Posterior cingulate gyrus (tissue), 11 donors: ENCODE data around the gene RBM17.
A peak's percentile ranks its signal among the peaks of the same experiment; 100 is the strongest.
"Not testable (repeated sequence)": the region's sequence is repeated elsewhere in the genome, so short reads cannot be mapped to it uniquely, and the experiment has no call there.

ENCODE experiments used
- DNase-seq, 10 donors: peaks; one replicate each; pipeline versions ENCODE4 v3.0.0 to v3.0.0-alpha.2; 2020 to 2021; ENCODE audit warnings: mixed read lengths in 3 of 10
- intact Hi-C: fragments of 100-400 bp; cut with DNase I; formaldehyde crosslinking; loops from one replicate; pipeline ENCODE4 v1.15.1; 2023

The RBM17 gene, protein sequence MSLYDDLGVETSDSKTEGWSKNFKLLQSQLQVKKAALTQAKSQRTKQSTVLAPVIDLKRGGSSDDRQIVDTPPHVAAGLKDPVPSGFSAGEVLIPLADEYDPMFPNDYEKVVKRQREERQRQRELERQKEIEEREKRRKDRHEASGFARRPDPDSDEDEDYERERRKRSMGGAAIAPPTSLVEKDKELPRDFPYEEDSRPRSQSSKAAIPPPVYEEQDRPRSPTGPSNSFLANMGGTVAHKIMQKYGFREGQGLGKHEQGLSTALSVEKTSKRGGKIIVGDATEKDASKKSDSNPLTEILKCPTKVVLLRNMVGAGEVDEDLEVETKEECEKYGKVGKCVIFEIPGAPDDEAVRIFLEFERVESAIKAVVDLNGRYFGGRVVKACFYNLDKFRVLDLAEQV

DNA sequence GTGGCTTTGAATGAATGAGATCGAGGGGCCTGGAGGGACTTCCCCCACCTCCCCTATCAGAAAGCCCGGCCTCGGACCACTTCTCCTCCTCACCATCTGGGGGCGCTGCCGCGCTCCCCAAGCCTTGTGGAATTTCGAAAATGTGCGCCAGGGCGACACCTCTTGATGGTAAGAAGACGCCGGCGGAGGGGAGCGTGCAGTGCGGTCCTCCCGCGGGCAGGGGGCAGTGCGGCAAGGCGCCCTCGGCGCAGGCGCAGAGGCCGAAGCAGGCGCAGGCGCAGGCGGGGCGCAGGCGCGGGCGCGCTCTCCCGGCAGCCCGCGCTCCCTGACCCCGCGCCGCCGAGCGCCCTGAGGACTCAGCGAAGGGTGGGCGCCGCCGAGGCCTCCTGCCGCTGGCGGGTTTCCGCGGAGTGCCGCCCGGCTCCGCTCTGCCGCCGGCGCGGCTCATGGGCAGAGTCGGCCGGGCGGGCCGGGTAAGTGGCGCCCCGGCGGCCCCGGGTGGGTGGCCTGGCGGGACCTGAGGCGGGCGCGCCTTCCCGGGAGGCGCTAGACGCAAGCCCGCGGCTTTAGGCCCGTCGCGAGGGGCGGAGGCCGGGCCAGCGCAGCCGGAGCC lies at the start of gene RBM17:
RBM17 (plus strand) TSS at position 314 of the 613 bp plus-strand sequence. CDS start 8,032 bp downstream, outside the sequence.
- intact Hi-C loops = loop anchor here (1.0 to 5.0 kb wide), 3 partner anchors 75 to 313 kb away; no protein-coding TSS in a partner anchor
- DNase-seq = peak; percentile 85 to 99 (median 90)

DNA sequence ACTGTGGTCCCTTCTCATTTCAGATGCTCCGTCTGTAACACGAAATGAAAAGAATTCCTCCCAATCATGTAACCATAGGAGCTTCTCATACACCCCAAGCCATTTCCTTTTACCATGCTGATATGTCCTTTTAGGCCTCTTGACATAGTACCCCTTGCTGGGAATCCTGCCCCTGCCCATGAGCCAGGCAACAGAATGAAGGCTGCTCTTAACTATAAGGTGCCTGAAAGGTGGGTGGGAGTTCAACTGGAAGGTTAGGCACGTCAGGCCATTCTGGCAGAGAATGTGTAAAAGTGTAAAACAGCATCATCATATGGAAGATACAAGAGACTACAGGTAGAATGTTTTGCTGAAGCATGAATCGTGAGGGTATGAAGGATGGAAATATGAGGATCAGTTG lies 49.1 kb upstream of the RBM17 start:
- intact Hi-C loops = no loop called here
- DNase-seq = peak in 1 of 10 donors; percentile 21

DNA sequence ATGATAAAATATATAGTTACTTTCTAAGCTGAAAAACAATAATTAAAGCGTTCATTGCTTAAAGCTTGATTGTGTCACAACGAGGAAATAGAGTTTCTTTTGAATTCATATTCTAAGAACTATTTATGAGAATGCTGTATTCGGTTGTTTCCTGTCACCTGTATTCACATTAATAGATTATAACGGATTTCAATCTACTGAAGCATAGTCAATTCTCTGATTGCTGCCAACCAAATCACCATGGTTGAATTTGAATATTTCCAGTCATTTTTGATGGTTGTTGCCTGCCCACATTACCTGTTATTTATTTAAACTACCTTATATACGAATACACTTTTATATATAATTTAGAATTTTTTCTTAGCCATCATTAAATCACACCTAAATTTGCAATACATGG lies 48.6 kb upstream of the RBM17 start:
- intact Hi-C loops = no loop called here
- no peak for DNase-seq

DNA sequence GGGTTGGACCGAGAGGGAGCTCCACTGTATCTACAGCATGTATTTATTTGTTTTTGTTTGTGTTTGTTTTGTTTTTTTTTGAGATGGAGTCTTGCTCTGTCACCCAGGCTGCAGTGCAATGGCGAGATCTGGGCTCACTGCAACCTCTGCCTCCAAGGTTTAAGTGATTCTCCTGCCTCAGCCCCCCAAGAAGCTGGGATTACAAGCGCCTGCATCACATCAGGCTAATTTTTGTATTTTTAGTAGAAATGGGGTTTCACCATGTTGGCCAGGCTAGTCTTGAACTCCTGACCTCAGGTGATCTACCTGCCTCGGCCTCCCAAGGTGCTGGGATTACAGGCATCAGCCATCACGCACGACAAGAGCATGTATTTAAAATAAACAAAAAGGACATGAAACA lies 45.5 kb upstream of the RBM17 start:
- intact Hi-C loops, DNase-seq: not testable (repeated sequence)

DNA sequence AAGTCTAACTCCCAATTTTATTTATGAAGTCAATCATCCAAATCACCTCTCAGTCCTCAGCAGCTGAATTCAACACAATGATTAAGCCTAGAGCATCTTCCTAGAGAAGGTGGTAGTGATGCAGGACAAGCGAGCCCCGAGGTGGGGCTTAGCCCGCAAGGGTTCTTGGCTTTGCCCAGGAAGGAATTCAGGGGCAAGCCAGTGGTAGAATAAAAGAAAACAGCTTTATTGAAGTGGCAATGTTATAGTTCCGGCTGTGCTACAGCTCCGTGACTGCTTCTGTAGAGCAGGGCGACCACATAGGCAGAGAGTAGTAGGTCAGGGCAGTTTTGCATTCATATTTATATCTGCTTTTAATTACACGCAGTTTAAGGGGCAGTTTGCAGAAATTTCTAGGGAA lies 44.8 kb upstream of the RBM17 start:
- intact Hi-C loops = no loop called here
- no peak for DNase-seq

DNA sequence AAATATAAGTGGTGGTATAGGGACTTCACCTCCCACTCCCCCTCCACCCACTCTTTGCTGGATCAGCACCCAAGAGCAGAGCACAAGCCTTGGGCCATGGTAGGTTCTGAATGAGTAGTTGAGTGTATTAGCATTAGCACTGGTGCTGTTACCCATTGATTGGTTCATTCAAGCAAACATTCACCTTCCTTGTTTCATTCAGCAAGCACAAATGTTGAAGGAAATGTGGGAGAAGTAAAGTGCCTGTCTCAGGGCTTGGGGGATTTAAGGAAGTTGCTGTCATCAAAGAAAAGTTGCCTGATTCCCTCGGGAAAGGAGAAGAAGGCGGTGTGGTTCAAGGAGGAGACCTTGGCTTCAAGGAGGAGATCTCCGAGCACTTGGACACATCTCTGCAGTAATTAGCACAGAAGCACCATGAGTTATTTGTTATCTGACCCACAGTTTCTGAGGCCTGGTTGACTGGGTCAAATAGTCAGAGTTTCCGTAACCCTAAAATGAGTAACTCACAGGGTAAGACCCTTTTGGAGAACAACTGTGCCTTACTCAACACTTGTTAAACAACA lies 44.0 kb upstream of the RBM17 start:
- intact Hi-C loops = no loop called here
- no peak for DNase-seq

DNA sequence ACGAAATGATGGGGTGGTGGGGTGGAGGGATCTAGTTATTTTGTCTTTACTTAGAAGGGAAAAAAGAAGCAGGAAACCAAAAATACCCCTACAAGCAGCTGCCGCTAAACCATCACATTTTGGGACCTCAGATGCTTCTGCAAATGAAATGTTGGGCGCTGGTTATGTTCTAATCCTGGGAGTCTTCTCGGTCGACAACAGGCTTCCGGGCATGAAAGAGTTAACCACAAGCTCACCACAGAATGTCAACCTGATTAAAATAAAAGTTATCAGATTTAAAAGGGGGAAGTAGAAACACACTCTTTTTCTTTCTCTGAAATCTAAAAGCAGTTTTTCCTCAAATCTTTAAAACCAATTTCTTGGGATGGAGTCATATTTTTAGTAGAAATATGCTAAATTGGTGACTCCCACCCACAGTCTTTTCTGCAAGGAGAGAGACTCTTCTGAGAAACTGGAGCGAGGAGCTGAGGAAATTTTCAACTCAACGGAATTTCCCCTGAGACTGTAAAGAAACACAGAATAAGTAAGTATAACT lies 43.5 kb upstream of the RBM17 start:
- intact Hi-C loops = no loop called here
- no peak for DNase-seq

DNA sequence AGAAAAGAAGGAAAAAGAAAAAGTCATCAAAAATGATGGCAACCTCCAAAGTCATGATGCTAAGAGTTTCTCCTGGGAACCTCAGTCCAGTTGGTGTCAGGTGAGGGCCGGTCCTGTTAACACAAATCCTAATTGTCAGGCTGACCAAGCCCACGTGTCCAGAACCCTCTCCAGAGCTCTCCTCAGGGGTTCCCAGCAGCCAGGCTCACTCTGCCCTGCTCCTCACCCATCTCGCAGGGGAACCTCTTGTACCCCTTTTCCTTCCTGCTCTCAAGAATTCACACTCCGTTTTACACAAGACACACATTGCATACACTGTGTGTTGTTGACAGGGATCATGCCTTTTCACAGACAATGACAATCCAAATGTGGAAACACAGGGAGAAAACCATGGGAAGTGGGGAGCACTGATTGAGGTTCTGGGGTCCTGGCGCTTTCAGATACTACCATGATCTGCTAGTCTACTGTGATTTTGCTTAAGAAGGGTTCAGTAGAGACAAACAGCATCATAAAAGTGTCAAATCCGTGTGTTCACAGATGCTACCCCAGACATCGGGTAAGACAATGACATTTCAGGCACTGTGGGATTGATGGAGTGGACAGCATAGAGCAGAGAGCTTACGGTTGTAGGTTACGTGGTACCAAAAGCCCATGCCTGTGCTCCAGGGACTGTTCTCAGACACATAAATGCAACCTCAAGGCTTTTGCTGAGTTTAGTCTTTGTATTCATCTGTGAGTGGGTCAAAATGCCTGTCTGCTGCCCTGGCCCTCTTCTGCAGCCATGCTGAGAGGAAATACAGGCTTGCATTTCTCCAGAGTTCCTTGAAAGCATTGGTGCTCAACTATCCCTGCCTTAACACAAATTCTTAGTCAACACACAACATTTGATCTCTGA lies 42.7 kb upstream of the RBM17 start:
- intact Hi-C loops = no loop called here
- no peak for DNase-seq

DNA sequence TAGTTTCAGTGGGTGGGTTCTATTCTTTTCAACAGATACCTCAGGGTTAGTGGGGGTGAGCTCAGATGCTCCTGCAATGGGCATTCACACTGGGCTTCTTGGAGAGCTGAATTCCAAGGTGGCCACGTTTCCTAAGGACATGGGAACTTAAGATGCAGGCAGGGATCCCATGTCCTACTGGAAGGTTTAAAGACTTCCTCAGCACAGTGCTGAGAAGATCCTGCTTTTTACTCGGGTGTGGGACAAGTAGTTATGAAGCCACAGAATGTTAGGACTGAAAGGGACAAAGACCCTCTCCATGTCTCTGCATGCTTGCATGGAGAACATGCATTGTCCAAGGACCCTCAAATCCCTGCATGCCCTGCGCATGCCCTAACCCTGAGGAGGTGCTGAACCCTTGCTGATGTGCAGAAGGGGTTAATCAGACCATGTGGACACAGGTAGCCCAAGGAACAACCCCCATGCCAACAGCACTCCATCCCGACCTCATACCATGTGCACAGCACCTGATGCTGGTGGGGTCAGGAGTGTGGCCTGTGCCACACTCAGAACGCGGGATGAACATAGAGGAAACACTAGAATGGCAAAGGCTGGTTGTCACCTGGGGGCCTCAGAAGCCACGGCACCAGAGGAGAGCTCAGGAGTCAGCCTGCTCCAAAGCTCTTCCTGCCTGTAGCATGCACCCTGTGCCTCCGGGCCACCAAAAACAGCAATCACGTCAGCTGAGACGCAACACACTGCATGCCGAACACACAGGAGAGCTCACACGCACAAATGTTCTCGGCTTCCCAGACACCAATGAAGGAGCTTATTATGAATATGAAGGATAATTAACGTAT lies 41.8 kb upstream of the RBM17 start:
- intact Hi-C loops = no loop called here
- no peak for DNase-seq

DNA sequence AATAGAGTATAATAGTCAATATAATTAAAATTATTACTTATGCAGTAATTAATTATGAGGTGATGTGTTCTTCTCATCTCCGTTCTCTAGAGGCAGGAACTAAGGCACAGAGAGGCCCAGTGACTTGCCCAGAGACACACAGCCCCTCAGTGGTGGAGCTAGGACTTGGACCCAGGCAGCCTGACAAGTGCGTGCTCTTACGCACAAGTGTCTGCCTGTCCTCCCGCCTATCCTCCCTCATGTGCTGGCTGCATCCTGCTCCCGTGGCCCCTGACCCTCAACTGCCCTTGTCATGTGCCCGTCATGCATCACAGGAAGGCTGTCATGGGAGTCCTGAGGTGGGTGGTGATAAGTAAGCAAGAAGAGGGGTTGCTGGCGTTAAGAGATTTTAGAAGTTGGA lies 41.0 kb upstream of the RBM17 start:
- no peak for DNase-seq
- intact Hi-C loops = no loop called here

DNA sequence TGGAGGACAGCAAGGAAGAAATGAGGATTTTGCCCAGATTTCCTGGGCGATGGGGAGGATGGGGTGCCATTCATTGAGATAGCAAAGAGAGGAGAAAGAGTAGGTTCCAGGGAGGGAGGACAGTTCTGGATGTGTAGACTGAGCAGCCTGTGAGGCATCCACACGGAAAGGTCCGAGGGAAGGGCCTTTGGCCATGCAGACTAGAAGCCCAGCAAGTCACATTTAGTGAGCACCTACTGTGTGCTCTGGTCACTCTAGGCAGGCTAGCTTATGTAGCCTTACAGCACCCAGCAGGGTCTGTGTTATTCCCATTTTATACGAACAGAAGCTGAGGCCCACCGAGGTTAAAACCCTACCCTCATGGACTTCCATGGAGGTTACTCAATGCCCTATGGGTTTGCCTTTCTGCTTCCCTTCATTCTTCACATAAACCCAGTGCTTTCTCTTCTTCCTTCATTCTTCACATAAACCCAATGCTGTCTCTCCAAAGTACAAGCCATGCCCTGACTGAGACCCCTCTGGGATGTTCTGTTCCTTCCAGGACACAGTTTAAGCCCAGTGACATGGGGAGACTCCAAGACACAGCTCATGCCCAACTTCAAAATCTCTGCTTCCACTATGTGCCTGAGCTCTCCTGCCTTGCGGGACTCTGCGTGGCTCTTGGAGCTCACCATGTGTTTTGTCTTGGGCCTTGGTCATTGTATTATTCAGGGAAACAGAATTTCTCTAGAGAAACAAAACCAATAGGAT lies 40.4 kb upstream of the RBM17 start:
- DNase-seq = no peak
- intact Hi-C loops = no loop called here

DNA sequence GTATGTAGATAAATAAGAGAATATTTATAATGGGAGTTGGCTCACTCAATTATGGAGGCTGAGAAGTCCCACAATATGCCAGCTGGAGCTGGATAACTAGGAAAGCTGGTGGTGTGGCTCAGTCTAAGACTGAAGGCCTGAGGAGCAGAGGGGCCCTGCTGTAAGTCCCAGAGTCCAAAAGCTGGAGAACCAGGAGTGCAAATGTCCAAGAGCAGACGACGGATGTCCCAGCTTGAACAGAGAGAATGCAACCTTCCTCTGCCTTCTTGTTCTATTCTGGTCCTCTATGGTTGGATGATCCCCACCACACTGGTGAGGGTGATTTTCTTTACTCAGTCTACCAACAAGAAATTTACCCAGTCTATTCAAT lies 39.8 kb upstream of the RBM17 start:
- no peak for DNase-seq
- intact Hi-C loops = no loop called here

DNA sequence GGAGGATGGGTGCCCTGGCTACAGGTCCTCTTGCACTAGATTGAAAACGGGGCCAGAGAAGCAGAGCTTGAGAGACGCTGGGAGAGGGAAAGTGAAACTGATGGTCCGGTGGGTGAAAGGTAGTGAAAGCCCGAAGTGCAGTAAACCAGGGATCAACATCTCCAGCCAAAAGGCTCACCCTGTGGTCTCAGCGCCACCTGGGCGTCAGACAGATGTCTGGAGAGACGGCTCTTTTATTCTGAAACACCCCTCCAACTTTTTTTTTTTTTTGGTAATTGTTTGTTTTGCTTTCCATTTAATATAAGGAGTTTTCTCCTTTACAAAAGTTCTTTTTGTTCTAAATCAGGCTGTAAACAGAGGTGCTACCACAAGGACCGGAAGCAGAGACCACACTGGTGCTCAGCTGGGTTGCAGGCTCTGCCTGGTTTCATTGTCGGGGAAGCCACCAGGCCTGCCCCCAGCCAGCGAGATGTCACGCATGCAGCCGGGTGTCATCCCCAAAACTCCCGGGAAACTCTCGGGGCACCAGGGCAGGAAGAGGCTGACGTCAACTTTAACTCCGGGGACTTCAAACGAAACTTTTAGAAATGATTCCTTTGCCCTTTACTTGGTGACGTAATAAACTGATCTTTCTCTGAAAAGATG lies 37.9 kb upstream of the RBM17 start:
- DNase-seq = no peak
- intact Hi-C loops = no loop called here

DNA sequence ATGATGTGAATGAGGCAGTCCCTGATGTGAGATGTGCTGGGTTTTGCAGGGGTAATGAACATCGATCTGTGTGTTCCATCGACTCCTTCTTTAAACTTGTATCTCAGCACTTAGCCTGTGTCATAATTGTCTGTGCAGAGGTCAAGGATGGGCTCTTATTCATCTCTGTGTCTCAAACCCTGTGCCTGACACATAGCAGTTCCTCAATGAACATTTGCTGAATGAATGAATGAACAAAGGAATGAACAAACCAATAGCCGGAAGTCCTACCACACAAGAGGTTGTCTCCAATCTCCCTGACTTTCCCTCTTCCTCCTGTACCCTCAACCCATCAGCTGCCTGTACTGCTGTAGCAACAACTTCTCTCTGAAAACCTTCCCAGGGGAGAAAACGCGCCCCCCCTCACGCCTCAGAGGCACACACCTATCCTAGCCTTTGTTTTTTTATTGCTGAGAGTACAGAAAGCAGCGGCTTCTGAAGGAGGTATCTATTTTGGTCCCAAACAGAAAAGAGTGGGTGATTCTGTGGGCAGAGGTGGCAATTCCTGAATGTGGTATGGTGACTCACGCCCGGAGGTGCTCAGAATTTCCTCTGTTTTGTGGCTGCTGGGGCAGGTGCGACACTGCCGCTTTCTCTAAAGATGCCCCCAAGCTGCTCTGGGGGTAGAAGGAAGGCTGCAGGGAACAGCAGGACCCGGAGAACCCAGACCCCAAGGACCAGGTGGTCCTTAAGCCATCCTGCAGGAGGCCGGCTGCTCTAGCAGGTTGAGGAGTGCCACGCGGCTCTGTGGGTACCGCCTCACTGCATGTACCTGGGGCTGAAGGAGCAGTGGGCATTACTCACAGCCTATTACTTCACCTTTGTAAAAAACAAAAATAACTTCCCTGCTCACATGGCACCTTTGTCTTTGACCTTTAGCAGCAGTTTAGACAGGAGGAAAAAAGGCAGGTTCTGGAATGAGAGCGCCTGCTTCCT lies 36.3 kb upstream of the RBM17 start:
- DNase-seq = peak in 4 of 10 donors; percentile 21 to 86 (median 62)
- intact Hi-C loops = no loop called here

DNA sequence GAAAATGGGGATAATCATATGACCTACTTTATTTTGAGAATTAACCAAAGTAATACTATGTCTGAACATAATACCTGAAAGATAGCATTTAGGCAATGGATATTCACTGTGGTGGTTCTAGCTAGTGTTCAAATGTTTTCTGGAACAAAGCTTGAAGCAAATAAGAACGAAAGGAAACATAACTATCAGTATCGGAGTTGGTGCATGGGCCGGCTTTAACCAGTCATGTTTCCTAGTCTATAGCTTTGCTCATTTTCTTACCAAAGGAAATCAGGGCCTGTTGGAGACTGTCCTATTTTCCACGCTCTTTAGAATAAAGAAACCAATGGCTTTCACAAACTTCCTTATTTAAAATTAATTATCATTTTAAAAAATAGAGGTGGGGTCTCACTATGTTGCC lies 35.5 kb upstream of the RBM17 start:
- no peak for DNase-seq
- intact Hi-C loops = no loop called here

DNA sequence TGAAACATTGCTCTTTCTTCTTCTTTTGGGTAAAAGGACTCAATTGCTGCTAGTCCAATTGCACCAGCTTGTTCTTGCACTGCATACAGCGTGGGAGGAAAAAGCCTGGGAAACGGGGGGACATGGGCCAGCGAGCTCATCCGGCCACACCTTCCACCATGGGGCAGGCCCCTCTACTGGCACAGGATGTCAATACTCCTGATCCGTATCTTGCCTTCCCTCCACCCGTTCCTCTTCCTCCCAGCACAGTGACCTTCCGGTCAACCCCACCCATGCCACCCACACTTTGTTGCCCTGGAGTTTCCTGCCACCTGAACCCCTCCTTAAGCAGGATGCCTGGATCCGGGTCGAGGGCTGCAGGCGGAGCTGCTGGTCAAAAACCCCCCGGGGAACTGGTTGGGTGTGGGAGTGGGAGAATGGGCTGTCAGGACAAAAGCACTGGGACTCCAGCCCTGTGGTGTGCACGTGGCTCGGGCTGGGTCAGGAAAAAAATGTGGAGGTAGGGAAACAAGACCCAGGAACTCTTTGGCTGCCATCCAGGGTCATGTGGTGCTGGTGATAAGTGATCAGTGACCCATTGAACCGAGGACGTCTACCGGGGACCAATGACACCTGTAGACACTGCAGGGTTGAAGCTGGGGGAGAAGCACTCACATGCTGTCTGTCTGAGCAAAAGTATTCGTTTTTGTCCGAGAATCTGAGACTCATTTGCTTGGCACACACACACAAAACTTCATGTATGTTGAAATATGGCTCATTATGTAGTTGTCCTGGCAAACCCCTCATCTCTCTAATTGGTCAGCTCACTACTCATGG lies 34.8 kb upstream of the RBM17 start:
- no peak for DNase-seq
- intact Hi-C loops = no loop called here
